ENCODE results near the gene KCNMA1. TPM values are rescaled to one million over a fixed set of nuclear protein-coding genes. Genes with fewer than 3 reads are reported as not detected.

KCNMA1 gene
- total RNA-seq, 2 donors from 2014 or later = 5.9 to 9.3 TPM

- H3K36me3 ChIP-seq (replicated peaks in 1 of 2; ENCODE audit: insufficient read depth in 1 of 2, low read depth in 2 of 2) = no peaks in the 10 kb centered on the region
- no peak overlapping the region for H3K4me3 ChIP-seq
- ATAC-seq = no peak
- no peak for DNase-seq
- H3K4me1 ChIP-seq = peaks cover 7% of the 10 kb centered on the region
- intact Hi-C loops (cut with DNase I) = no loop called here
- TF ChIP-seq POLR2A (IDR thresholded peaks at IDR 0.05) (no peak), CTCF (IDR thresholded peaks at IDR 0.05) (no peak)
- H3K9me3 ChIP-seq = no peaks in the 10 kb centered on the region
- no peaks in the 10 kb centered on the region for H3K27me3 ChIP-seq
- no peak overlapping the region for H3K27ac ChIP-seq
Observed at GRCh38 chr10:76882796-76883195, 754.8 kb downstream of the KCNMA1 start.

GRCh38 chr10:76882245-76882644, 755.4 kb downstream of the KCNMA1 start:
- Histone ChIP-seq H3K4me3 (no peak overlapping the region), H3K27me3 (no peaks in the 10 kb centered on the region), H3K4me1 (peaks cover 7% of the 10 kb centered on the region), H3K27ac (no peak overlapping the region), H3K9me3 (no peaks in the 10 kb centered on the region), H3K36me3 (replicated peaks in 1 of 2; ENCODE audit: insufficient read depth in 1 of 2, low read depth in 2 of 2) (no peaks in the 10 kb centered on the region)
- TF ChIP-seq CTCF (IDR thresholded peaks at IDR 0.05) (no peak), POLR2A (IDR thresholded peaks at IDR 0.05) (no peak)
- DNase-seq (peak in 1 of 4 donors; percentile 17), ATAC-seq (no peak)
- WGBS, 2 donors = 69 to 76% methylated on average over 6 of the region's 6 CpGs
- intact Hi-C loops (cut with DNase I) = no loop called here

GRCh38 chr10:76881477-76882220, 756.0 kb downstream of the KCNMA1 start:
- H3K4me3 ChIP-seq = no peak overlapping the region

GRCh38 chr10:76880931-76881330, 756.7 kb downstream of the KCNMA1 start:
- no peaks in the 10 kb centered on the region for H3K9me3 ChIP-seq
- no peak overlapping the region for H3K27ac ChIP-seq
- WGBS, 2 donors = 88 to 94% methylated on average over 4 of the region's 4 CpGs
- DNase-seq = no peak
- no peaks in the 10 kb centered on the region for H3K27me3 ChIP-seq
- intact Hi-C loops (cut with DNase I) = no loop called here
- ATAC-seq = no peak
- H3K36me3 ChIP-seq (replicated peaks in 1 of 2; ENCODE audit: insufficient read depth in 1 of 2, low read depth in 2 of 2) = no peaks in the 10 kb centered on the region
- no peak for TF ChIP-seq POLR2A (IDR thresholded peaks at IDR 0.05)
- no peak for TF ChIP-seq CTCF (IDR thresholded peaks at IDR 0.05)
- H3K4me1 ChIP-seq = peaks cover 7% of the 10 kb centered on the region
- no peak overlapping the region for H3K4me3 ChIP-seq

More at GRCh38 chr10:76881477-76882220, 756.0 kb downstream of the KCNMA1 start:
- DNase-seq (no peak), ATAC-seq (no peak)
- H3K36me3 ChIP-seq (replicated peaks in 1 of 2; ENCODE audit: insufficient read depth in 1 of 2, low read depth in 2 of 2) = no peaks in the 10 kb centered on the region
- no peak overlapping the region for H3K27ac ChIP-seq
- intact Hi-C loops (cut with DNase I) = no loop called here
- H3K27me3 ChIP-seq = no peaks in the 10 kb centered on the region
- WGBS, 2 donors = 93% methylated on average over 3 of the region's 3 CpGs
- TF ChIP-seq CTCF (IDR thresholded peaks at IDR 0.05) (no peak), POLR2A (IDR thresholded peaks at IDR 0.05) (no peak)
- H3K4me1 ChIP-seq = peaks cover 7% of the 10 kb centered on the region
- no peaks in the 10 kb centered on the region for H3K9me3 ChIP-seq
